GM19043 (cell line): ENCODE measurements around the gene MACIR.

Source experiments
- ATAC-seq: cut with Tn5 transposase; IDR thresholded peaks from one replicate; pipeline ENCODE4 v1.9.1; 2021; ENCODE audit warnings: low read depth; ENCODE audit not compliant: unreplicated experiment

The MACIR gene

DNA sequence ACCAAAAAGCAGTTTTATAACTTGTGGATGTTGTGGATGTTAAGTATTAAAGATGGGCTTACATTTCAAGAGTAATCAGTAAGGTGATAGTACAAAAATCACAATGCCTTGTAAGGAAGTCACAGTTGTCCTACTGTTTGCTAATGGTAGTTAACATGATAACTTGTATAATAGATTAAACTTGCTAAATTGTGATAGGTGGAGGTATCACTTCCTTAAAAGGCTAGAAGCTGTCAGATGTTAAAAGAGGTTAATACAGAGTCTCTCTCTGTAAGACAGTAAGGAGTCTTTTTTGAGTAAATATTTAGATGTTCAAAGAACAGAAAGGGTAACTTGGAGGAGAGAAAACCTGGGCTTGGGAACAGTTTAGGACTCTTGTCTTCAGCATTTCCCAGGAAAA lies 14.2 kb upstream of the MACIR start:
- ATAC-seq = no peak

DNA sequence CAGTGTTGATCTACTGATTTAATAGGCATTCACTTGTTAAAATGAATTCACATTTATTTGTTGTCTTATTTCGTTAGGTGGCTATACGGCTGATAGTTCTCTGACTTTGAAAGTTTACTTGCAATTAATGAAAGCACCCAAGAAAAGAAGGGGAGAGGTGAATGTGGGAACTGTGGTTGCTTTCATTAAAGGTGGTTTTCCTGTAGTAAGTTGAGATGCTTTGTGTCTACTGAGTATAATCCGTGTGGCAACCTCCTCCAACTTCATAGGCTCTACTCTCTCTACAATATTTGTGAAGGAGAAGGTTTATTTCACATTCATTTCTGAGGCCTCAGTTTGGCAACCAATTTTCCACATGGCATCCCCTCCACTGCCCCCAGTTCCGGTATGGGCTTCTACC lies 12.8 kb upstream of the MACIR start:
- ATAC-seq = no peak

DNA sequence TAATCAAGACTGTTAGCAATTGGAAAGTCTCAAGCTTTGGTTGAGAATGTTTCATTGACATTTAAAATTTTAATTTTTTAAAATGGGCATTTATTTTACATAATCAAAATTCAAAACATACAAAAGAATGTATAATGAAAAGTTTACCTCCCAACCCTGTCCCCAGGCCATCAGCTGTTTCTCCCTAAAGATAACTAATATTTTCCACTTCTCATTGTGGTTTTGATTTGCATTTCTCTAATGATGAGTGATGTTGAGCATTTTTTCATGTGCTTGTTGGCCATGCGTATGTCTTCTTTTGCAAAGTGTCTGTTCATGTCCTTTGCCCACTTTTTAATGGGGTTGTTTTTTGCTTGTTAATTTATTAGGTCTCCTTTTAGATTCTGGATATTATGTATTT lies 11.4 kb upstream of the MACIR start:
- no peak for ATAC-seq

DNA sequence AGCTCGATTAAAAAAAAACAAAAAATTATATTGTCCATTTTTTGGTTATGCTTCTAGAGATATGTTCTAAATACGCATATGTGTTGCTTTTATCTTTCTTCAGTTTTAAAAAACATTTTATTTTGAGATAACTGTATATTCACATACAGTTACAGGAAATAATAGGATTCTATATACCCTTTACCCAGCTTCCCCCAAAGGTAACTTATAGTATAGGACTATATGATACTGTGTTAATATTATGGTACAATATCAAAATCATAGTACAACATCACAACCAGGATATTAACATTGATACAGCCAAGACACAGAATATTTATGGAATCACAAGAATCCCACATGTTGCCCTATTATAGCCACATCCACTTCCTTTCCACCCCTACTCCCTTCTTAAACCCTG lies 9.5 kb upstream of the MACIR start:
- ATAC-seq = no peak

DNA sequence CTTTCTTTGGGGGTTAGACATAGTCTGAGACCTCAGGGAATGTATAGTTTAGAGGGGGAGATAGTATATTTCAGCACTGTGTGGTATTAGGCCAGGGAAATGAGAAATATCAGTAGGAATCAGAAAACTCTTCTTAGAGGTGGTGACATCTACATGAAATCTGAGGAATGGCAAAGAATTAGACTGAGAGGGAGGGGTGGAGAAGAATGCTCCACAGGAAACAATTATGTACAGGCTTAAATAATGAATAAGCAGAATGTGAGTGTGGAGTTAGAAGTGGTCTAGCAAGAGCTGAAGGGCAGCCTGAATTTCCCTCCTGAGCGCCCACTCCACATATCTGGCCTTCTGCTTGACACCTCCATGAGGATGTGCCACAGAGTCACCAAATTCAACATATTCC lies 3.6 kb upstream of the MACIR start:
- no peak for ATAC-seq

DNA sequence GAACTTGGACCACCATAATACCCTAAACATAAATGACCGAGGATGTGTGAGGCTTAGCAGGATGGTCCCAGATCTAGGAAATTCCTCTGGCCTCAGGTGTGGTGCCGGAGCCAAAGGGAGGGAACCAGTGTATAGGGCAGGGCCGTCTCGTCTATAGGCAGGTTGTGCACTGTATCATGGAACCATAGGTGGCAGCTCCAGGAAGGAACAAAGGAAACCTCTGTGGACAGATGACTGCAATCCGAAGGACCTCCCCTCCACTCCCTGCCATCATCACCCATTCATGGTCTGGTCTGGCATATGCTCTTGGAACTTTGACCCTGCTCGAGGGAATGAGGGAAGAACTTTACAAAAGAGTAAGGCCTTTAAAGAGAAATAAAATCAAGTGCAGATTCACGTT lies 2.9 kb upstream of the MACIR start:
- ATAC-seq = no peak

DNA sequence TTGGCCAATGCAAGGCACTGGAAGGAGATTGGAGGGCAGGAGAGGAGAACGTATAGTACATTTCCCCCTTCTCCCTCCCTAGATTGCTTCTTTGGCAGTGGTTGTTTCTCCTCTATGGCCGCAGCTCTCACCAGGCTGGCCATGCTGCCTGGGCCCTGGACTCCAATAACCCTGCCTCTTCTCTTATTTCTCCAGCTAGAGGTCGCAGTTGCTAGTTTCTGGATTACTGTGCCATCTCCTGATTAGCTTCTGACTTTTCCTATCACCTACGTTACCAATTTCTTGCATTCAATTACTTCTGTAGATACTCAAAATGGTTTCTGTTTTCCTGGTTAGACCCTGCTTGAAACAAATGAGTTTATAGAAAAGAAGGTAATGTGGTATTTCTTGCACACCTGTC lies 2.4 kb upstream of the MACIR start:
- no peak for ATAC-seq

DNA sequence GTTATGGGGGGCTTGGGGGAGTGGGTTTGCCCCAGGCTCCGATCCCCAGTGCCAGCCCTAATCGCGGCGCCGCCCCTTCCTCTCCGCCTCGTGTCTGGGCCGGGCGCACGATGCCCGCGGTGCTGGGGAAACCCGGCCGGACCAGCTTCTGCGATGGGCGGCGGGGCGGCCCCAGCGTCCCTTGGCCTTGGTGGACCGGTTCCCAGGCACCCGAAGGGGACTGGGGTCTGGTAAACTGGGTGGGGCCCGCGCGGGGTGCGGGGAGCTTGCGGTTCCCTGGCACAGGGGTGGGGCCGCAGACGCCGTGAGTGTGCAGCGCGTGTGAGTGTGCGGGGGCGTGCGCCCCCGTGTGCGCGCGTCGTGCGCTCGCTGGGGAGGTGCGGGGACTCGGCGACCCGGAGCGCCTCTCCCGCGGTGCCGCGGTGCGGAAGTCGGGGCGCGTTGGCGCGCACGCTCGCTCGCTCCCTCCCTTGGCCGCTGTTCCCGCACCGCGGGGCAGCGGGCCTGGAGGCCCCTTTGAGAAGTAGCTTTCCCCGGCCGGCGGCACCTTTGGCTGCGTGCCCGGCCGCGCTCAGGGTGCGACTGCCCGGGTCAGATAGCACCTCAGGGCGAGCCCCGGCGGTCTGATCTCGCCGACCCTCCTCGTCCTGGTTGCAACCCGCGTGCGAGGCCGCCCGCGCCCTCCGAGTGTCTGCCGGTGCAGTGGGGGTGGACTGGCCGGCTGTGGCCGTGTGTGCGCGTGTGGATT lies 568 bp downstream of the MACIR start:
- ATAC-seq = peak; percentile 26

DNA sequence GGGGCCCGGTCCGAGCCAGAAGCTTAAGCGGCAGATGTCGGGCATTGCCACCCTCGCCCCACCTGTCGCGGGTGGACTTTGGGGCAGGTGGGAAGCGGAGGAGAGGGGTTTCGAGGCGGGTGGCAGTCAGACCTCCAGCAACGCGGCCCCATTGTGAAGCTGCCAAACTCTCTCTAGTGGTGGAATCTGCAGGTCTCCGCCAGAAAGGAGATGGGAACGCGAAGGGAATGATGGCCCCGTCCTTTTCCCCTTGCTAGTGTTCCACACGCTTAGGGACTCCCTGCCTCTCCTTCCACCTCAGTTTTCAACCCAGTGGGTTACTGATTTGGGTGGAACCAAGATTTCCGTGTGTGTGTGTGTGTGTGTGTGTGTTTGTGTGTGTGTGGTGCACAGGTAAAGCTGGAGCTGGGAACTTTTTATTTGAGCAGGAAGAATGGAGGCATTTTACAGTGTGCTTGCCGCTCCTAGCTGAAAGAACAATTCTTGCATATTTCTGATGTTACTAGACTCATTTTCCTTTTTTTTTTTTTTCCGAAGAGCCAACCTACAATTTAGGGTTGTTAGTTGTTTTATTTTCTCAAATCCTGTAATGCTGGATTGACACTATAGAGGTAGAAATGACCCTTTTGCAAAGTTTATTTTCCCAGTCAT lies 1.3 kb downstream of the MACIR start:
- ATAC-seq = no peak

DNA sequence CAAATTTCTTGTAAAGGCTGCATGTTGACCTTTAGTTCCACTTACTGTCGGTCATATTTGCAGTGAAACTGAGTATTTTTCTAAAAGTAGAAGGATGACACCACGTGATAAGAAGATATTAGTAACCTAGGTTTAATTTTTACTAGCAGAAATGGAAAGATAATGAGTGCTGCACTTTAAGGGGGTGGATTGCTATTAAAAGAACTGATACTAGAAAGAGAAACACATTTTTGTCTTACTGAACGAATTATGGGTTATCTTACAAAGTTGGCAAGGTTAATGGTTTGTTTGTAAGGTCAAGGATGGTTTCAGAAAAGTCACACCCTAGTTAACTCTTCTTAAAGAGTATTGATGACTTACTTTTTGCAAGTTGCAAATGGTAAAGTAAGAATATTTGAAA lies 2.4 kb downstream of the MACIR start:
- peak; percentile 39 for ATAC-seq

DNA sequence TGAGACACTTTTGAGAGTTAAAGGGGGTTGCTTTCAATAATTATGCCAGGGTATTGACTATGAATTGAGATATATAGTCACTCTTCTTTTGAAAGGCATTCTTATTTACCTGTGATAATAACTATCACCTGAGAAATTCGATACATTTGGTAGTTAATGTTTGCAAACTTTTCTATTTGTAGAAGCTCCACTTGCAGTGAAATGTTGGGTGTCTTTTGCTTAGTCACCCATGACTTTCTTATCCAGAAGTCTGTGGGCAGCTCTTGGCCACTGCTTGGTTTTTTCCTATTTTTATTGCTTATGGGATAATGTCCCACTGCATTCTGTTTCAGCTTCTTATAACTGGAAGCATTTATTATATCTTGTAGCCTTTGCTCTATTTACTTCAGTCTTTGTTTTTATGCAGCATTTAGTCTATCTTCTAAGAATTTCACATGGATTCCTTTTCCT lies 3.9 kb downstream of the MACIR start:
- no peak for ATAC-seq

DNA sequence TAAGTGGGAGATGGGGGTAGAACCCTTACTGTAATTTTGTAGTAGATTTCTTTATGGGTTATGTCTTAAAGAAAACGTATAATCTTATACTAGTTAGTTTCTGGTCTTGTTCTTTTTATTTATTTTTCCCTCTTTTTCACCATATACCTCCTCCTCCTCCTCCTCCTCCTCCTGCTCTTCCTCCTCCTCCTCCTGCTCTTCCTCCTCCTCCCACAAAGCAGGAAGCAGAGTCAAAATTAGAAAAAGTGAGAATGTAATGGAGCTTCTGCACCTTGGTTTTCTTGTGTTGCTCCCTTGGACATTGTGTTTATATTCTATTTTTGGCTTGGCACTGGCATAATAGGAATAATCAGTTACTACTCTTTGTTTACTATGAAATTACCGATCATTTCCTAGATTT lies 4.5 kb downstream of the MACIR start:
- no peak for ATAC-seq

DNA sequence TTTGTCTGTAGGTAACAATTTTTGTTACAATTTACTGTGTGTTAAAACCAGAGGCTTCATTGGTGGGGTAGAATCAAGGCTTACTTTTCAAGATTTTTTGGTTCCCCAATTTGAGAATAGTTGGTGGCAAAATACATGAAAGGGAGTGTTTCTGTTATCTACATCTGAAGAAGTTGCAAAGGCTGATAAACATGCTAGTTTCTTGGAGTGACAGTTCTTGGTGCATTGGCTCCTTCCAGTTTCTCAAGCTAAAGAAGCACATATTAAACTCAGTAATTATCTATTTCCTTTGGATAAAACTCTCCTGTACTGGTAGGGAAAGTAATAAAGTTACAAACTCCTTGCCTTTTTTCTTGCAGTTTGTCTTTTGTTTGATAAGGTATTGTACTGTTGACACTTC lies 5.9 kb downstream of the MACIR start:
- no peak for ATAC-seq

DNA sequence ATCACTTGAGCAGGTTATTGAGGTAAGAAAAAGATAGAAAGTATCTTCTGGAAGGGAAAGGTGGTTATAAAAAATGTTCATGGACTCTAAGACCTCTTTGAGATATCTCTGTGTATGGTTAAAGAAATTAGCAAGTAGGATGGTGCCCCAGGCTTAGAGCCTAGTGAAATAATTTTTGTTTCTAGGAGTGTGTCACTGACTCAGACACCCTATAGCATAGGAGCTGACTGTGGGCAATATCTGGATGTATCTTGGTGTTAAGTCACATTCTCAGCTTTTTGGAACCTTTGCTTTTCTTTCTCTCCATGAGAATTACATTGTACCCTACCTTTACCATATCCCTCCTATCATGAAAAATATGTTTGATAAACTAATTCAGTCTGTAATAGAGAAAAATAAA lies 12.0 kb downstream of the MACIR start:
- ATAC-seq = no peak

DNA sequence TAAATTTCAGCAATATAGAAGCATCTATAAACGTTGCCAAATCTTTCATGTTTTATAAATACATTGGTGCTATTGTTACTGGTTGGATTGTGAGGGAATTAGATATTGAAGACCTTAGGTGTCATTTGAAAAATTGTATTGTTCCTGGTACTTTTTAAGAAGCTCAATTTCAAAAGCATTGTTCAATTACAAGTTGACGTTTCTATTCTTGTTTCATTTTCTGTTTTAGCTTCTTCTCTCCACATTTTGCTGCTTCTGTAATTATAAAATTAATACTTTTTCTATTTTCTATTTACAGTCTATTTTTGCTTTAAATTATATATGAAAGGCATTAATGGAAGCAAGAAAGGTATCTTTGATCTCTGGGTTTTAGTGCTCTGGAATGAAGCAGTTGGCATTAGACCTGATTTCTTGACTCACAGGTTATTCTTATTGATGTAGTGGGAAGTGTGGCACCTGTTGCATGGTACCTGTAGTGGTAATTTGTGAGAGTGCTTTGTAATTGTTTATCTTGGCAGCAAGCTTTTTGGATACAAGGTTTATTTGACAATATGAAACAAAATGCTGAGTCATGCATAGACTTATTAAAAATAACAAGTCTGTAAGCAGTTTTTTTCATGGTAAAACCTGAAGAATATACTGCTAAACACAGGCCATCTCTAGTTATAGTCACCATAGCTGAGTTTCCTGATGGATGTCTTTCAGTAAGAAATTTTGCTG lies 13.2 kb downstream of the MACIR start:
- ATAC-seq = no peak

DNA sequence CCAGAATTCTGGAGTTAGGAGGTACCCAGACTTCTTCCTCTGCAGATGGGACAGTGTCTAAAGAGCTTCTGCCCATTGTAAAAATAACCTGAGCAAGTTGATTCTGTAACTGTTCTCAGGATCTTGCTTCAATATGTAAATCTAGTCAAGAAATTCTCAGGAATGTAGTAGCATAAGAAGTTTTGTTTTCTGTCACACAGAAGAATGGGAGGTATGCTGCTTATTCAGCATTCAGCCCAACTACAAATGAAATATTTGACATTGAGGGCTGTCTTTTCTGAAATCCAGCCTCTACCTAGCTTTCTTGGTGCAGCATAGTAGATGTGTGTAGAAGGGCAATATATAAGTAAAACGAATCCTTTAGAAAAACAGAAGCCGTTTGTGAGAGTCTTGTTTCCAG lies 13.8 kb downstream of the MACIR start:
- ATAC-seq = no peak

DNA sequence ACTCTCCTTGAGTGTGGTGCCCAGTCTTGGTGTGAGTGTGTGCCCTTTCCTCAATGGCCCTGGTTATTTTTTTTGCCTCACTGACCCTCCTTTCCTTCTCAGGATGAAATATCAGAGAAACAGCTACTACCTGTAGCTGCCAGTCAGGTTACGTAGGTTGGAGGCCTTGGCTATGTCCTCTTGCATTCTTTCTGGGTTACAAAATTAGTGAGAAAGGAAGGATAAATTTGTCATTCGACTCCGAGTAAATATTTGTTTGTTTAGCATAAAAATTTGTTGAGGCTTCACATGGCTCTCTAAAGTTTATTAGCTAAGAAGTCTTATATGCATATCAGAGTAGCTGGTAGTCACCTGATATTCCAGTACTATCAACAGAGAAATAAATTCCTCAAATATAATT lies 15.4 kb downstream of the MACIR start:
- ATAC-seq = no peak

DNA sequence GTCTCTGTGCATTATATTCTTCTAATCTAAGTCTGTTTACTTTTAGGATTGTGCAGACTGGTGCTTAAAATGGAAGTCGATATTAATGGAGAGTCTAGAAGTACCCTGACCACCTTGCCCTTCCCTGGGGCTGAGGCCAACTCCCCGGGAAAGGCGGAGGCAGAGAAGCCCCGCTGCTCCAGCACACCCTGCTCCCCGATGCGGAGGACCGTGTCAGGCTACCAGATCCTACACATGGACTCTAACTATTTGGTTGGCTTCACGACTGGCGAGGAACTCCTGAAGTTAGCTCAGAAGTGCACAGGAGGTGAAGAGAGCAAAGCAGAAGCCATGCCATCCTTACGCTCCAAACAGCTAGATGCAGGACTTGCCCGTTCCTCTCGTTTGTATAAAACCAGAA lies 17.3 kb downstream of the MACIR start:
- ATAC-seq = no peak

DNA sequence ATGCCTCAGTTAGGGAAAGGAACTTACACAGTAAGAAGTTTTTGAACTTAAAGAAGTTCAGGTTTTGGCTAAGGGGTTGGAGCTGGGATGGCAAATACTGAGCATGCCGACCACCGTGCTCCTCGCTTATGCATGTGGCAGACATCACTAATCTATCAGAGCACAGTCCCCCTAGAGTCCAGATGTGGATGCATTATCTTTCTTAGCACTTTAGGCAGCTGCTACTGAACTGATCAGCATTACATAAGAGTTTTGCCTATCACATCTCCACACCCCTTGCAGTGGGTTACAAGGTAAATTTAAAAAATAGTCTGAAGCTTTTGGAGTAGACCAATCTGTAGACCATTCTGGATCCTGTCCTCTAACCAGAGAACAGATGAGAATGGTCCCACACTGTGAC lies 22.4 kb downstream of the MACIR start:
- ATAC-seq = no peak

DNA sequence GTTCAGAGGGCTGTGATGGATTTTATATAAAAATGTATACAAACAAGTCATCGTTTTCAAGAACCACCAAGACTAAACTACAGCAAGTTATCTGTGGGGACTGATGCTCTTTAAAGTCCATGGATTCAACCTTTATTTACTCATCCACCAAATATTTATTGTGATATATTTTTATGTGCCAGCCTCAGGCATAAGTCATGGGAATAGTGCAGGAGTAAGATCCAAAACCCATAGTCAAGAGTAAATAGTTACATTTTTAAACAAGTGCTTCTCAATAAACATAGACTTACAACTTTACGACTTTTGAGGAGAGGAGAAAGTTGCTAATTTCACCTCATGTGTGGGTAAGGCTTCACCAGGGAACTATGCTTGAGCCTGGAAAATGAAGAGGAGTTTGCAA lies 24.6 kb downstream of the MACIR start:
- no peak for ATAC-seq

DNA sequence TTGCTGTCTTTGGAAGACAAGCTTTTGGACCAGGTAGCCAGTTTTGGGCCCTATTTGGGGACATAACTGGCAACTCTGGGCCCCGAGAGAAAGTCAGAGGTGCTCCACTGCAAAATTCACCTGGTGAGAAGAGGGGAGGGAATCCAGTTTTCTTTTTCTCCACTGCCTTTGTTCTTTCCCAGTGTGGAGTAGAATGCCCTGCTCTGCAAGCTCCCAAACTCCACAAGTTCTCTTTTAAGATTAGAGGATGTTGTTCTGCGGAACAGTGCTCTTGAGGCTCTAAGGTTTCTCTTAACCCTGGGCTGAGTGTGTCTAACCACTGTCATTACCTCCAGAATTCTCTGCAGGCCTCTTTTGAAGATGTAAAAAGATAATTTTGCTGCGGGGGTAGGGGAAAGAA lies 25.3 kb downstream of the MACIR start:
- ATAC-seq = no peak

DNA sequence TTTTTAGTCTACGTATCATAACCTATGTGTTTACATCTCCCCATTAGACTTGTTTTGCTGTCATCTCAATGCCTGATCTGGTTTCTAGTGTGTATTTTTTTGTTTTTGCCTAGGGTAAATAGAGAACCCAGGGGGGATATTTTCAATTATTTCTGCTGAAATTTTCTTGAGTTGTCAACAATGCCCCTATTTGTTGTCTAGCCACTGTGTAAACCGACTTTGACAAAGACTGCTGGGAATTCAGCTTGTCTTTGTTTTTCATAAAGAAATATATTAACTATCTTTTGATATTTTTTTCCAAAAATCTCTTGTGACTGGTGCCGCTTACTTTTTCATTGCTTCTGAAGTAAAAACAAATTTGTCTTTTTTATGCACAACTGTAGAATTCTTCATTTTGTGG lies 28.1 kb downstream of the MACIR start:
- no peak for ATAC-seq
